Sigmoid colon (tissue), 7 donors: Measurements from ENCODE around the gene NHERF1. TPM values are rescaled to one million over a fixed set of nuclear protein-coding genes. Genes with fewer than 3 reads are reported as not detected.

Experiments
- DNase-seq: peaks from one replicate; pipeline ENCODE4 v3.0.0-alpha.2; 2019
- H3K27ac ChIP-seq, 4 donors: fragments of 200-600 bp; sonication (generic); one replicate each; pipeline ENCODE4 v1.5.1; 2016 to 2019; ENCODE audit warnings: mild to moderate bottlenecking in 1 of 4
- H3K27me3 ChIP-seq, 3 donors: fragments of 200-600 bp; sonication (generic); one replicate each; pipeline ENCODE4 v1.5.1; 2019; ENCODE audit warnings: mild to moderate bottlenecking in 1 of 3
- H3K36me3 ChIP-seq, 4 donors: fragments of 200-600 bp; sonication (generic); one replicate each; pipeline ENCODE4 v1.5.1; 2016 to 2019
- H3K4me1 ChIP-seq, 4 donors: fragments of 200-600 bp; sonication (generic); one replicate each; pipeline ENCODE4 v1.5.1; 2017 to 2019
- H3K4me3 ChIP-seq, 4 donors: fragments of 200-600 bp; sonication (generic); one replicate each; pipeline ENCODE4 v1.5.1; 2017 to 2019; ENCODE audit warnings: mild to moderate bottlenecking in 2 of 4, moderate library complexity in 1 of 4
- H3K9me3 ChIP-seq, 4 donors: fragments of 200-600 bp in 3 of 4; sonication (generic) in 3 of 4; one replicate each; pipeline versions ENCODE4 v1.5.1 to v1.6.1; 2013 to 2019
- EP300 ChIP-seq, 4 donors: sonication (generic); formaldehyde crosslinking; IDR thresholded peaks; one replicate each; pipeline ENCODE4 v1.6.1; 2017; ENCODE audit warnings: antibody characterized with exemption in 4 of 4
- POLR2A ChIP-seq, 2 donors: fragments of 450-650 bp; IDR thresholded peaks; one replicate each; pipeline ENCODE4 v1.6.1; 2016; ENCODE audit warnings: antibody characterized with exemption in 2 of 2, mild to moderate bottlenecking in 2 of 2, moderate library complexity in 2 of 2
- POLR2AphosphoS5 ChIP-seq, 4 donors: sonication (generic); formaldehyde crosslinking; IDR thresholded peaks; one replicate each; pipeline ENCODE4 v1.6.1; 2017; ENCODE audit warnings: antibody characterized with exemption in 4 of 4
- WGBS, 2 donors: extraction: QIAGEN DNeasy Blood & Tissue Kit; methylation state at CpG; one replicate each; pipeline ENCODE4 v1.1.7; 2013; 5-methylcytosine and 5-hydroxymethylcytosine counted together
- intact Hi-C: fragments of 100-400 bp; cut with DNase I; formaldehyde crosslinking; loops from one replicate; pipeline ENCODE4 v1.15.1; 2023
- polyA plus RNA-seq, 3 donors: library from polyadenylated mRNA; stranded (reverse); fragments of 200-250 nt; gene quantifications; one replicate each; pipeline ENCODE4 v1.2.3, GENCODE V29; 2013
- total RNA-seq, 4 donors: library from RNA; depleted of rRNA; stranded (reverse); fragments of >200 nt; gene quantifications; one replicate each; pipeline ENCODE4 v1.1.0, GENCODE V29; 2016
- TF ChIP-seq, protein P1 (sequence below), 4 experiments: fragments of 450-650 bp in 3 of 4; fragments of 200-600 bp in 1 of 4; IDR thresholded peaks; one replicate each; pipeline ENCODE4 v1.5.1; 2016 to 2019; ENCODE audit warnings: antibody characterized with exemption in 4 of 4, mild to moderate bottlenecking in 3 of 4, moderate library complexity in 2 of 4
- donor health status: healthy with polysubstance abuse.
- donor health status: Bipolar disorder and iron deficiency.
- donor health status: healthy.

Gene NHERF1
- total and polyA plus RNA-seq, 7 donors = 6.6 to 420 (median 12.5) TPM

DNA sequence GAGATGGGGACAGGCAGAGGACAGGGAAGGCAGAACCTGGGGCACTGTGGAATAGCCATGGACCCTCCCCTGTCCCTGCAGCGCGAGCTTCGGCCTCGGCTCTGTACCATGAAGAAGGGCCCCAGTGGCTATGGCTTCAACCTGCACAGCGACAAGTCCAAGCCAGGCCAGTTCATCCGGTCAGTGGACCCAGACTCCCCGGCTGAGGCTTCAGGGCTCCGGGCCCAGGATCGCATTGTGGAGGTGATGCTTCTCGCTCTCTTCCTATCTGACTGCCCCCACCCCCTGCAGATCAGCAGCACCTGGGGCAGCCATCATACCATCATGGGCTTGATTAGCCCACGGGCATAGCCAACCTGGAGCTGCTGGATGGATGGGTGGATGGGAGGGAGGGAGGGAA is 13.5 kb downstream of the NHERF1 start:
- H3K27ac ChIP-seq = no peak overlapping the region
- intact Hi-C loops = no loop called here
- H3K27me3 ChIP-seq = no peaks in the 10 kb centered on the region
- H3K4me3 ChIP-seq = no peak overlapping the region
- no peak for DNase-seq
- H3K36me3 ChIP-seq = no peaks in the 10 kb centered on the region
- H3K9me3 ChIP-seq = no peaks in the 10 kb centered on the region
- WGBS, 2 donors = 97% methylated on average over 11 of the region's 11 CpGs
- TF ChIP-seq POLR2AphosphoS5 (IDR thresholded peaks at IDR 0.05) (no peak), EP300 (IDR thresholded peaks at IDR 0.05) (no peak), POLR2A (IDR thresholded peaks at IDR 0.05) (no peak)
- TF ChIP-seq, protein P1, sequence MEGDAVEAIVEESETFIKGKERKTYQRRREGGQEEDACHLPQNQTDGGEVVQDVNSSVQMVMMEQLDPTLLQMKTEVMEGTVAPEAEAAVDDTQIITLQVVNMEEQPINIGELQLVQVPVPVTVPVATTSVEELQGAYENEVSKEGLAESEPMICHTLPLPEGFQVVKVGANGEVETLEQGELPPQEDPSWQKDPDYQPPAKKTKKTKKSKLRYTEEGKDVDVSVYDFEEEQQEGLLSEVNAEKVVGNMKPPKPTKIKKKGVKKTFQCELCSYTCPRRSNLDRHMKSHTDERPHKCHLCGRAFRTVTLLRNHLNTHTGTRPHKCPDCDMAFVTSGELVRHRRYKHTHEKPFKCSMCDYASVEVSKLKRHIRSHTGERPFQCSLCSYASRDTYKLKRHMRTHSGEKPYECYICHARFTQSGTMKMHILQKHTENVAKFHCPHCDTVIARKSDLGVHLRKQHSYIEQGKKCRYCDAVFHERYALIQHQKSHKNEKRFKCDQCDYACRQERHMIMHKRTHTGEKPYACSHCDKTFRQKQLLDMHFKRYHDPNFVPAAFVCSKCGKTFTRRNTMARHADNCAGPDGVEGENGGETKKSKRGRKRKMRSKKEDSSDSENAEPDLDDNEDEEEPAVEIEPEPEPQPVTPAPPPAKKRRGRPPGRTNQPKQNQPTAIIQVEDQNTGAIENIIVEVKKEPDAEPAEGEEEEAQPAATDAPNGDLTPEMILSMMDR (IDR thresholded peaks at IDR 0.05) = no peak
- peaks cover 0 to 23% (median 19%) of the 10 kb centered on the region in 4 donors for H3K4me1 ChIP-seq

DNA sequence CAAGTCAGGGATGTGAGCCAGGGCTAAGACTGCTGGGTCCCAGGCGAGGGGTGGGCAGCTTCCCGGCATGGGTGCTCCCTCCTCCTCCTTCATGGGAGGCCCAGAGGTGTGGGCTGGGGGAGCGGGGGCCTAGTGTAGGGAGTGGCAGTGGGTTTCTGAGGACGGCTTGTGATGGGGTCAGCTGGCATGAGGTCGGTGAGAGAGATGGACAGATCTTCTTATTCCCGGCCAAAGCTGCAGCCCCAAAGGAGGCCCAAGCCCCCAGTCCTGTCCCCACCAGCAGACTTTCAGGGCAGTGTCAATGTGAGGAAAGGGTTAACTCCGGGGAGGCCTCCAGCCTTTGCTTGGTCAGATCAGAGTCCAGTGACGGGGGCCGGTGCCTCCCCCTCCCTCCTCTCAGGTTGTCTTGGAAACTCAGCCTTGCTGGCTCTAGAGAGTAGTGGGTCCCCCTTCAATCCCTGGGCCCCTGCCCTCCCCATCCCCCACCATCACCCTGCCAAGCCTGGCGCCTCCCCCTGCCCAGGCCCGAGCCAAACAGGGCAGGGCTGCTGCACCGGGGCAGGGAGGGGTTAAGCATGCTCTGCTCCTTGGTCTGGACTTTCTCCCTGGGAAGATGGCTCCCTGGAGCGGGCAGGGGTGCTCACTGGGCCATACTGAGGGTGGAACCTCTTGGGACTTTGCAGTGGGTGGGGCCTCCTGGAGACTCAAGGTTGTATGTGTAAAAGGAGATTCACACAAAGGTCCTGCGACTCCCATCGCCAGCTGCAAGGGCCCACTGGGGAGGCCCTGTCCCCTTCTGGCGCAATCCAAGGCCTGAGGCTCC is 15.3 kb downstream of the NHERF1 start:
- no peaks in the 10 kb centered on the region for H3K9me3 ChIP-seq
- WGBS, 2 donors = 40 to 70% methylated on average over 16 of the region's 16 CpGs
- peaks cover 0 to 18% (median 17%) of the 10 kb centered on the region in 4 donors for H3K4me1 ChIP-seq
- H3K4me3 ChIP-seq = no peak overlapping the region
- DNase-seq = no peak
- no peaks in the 10 kb centered on the region for H3K27me3 ChIP-seq
- intact Hi-C loops = no loop called here
- TF ChIP-seq EP300 (IDR thresholded peaks at IDR 0.05) (no peak), POLR2AphosphoS5 (IDR thresholded peaks at IDR 0.05) (no peak)
- TF ChIP-seq, protein P1 (IDR thresholded peaks at IDR 0.05) = no peak
- H3K36me3 ChIP-seq = no peaks in the 10 kb centered on the region
- H3K27ac ChIP-seq = no peak overlapping the region

DNA sequence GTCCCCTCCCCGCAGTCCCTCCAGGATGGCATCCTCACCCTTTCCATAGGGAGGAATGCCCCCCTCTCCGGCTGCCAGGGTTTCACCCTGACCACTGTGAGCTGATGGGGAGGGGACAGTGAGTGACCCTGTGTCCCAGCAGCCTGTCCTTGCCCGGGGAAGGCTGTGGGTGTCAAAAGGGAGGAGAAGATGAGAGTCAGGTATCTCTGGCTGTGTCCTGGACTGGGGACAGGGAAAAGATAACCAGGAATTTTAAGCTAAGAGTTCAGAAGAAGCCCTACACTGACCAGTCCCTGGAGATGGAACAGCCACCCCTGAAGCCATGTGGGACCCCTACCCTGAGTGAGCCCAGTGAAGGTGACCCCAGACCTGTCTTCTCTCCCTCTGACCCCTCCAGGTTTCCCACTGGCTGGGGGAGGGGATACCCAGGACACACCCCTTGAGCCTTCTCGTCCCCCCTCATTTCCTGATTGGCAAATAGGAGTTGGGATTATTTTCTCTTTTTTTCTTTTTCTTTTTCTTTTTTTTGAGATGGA is 16.4 kb downstream of the NHERF1 start:
- H3K4me1 ChIP-seq = peaks cover 0 to 18% (median 11%) of the 10 kb centered on the region in 4 donors
- WGBS, 2 donors = 84 to 89% methylated on average over 4 of the region's 4 CpGs
- intact Hi-C loops = no loop called here
- H3K27ac ChIP-seq = no peak overlapping the region
- H3K9me3 ChIP-seq = no peaks in the 10 kb centered on the region
- H3K27me3 ChIP-seq = no peaks in the 10 kb centered on the region
- no peaks in the 10 kb centered on the region for H3K36me3 ChIP-seq
- H3K4me3 ChIP-seq = no peak overlapping the region
- TF ChIP-seq, protein P1 (IDR thresholded peaks at IDR 0.05) = no peak
- TF ChIP-seq EP300 (IDR thresholded peaks at IDR 0.05) (no peak), POLR2A (IDR thresholded peaks at IDR 0.05) (no peak), POLR2AphosphoS5 (IDR thresholded peaks at IDR 0.05) (no peak)
- no peak for DNase-seq

DNA sequence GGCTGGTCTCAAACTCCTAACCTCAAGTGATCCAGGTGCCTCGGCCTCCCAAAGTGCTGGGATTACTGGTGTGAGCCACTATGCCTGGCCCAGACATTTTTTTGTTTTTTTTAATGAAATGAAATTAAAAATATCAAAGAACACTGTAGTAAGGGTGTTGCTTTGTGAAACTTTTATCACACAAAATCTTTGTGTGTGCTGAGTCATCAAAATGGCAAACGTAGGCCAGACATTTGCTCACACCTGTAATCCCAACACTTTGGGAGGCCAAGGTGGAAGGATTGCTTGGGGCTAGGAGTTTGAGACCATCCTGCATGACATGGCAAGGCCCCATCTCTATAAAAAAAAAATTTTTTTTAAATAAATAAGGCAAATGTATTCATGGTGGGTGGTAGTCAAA is 18.0 kb downstream of the NHERF1 start:
- WGBS, 2 donors = 86 to 87% methylated on average over 2 of the region's 2 CpGs

More for the DNA sequence above, 18.0 kb downstream of the NHERF1 start:
- H3K4me3 ChIP-seq = no peak overlapping the region
- peaks cover 0 to 18% (median 11%) of the 10 kb centered on the region in 4 donors for H3K4me1 ChIP-seq
- H3K27me3 ChIP-seq = no peaks in the 10 kb centered on the region
- peaks cover 0 to 10% (median 8%) of the 10 kb centered on the region in 4 donors for H3K36me3 ChIP-seq
- H3K27ac ChIP-seq = no peak overlapping the region
- no peak for TF ChIP-seq EP300 (IDR thresholded peaks at IDR 0.05)
- TF ChIP-seq POLR2A (IDR thresholded peaks at IDR 0.05) = no peak
- TF ChIP-seq, protein P1 (IDR thresholded peaks at IDR 0.05) = no peak
- no peak for TF ChIP-seq POLR2AphosphoS5 (IDR thresholded peaks at IDR 0.05)
- H3K9me3 ChIP-seq = no peaks in the 10 kb centered on the region
- intact Hi-C loops = no loop called here
- DNase-seq = no peak
